ENCODE measurements around the gene SLAMF1.
"Not testable (repeated sequence)": the region's sequence is repeated elsewhere in the genome, so short reads cannot be mapped to it uniquely, and the experiment has no call there.

Gene SLAMF1

DNA sequence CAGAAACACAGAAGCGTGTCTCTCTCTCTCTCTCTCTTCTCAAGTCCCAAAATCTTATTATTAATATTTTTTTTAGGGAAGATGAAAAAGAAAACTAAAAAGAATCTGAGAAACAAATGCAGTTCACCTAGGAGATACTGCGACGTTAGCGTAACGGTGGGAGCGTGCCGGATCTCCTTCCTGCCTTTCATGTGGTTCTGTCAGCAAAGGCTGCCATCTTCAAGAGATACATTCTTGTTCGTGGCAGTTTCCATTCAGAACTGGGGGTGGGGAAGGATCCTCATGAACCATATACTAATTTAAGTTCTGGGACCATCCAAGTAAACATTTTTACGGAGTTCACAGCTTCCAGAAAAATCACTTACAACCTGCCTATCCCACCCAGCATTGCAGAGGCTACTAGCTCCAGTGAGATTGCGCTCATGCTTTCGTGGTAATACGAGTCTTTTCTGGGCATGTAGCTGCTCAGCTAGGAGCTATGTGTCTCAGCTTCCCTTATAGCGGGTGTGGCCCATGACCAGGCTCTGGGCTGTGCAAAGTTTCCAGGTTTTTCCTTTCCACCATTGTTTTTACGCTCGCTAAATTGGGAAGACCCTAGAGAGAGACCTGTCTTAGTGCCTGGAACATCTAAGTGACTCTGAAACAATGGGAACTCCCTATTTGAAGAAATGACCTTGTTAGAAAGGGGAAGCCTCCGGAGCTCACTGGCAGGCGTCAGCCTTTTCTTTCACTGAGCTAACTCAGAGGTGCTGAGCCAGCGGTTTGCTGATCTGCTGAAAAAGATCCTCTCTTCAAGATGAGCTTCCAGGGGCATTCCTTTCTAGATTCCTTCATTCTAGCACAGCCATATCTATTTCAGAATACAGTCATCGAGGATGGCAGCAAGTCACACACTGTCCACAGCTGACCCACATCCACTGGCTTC lies 17.3 kb downstream of the SLAMF1 start:
- H2AFZ ChIP-seq (ENCODE audit: low read depth), result no peak overlapping the region
- H3K36me3 ChIP-seq (ENCODE audit: insufficient read depth), result no peaks in the 10 kb centered on the region
- no peaks in the 10 kb centered on the region for H3K79me2 ChIP-seq (ENCODE audit: insufficient read depth, low read depth)
- H3K4me3 ChIP-seq (IDR thresholded peaks at IDR 0.05; ENCODE audit: insufficient read depth, low read depth, low read length), result no peak overlapping the region
- TF ChIP-seq, protein P1, sequence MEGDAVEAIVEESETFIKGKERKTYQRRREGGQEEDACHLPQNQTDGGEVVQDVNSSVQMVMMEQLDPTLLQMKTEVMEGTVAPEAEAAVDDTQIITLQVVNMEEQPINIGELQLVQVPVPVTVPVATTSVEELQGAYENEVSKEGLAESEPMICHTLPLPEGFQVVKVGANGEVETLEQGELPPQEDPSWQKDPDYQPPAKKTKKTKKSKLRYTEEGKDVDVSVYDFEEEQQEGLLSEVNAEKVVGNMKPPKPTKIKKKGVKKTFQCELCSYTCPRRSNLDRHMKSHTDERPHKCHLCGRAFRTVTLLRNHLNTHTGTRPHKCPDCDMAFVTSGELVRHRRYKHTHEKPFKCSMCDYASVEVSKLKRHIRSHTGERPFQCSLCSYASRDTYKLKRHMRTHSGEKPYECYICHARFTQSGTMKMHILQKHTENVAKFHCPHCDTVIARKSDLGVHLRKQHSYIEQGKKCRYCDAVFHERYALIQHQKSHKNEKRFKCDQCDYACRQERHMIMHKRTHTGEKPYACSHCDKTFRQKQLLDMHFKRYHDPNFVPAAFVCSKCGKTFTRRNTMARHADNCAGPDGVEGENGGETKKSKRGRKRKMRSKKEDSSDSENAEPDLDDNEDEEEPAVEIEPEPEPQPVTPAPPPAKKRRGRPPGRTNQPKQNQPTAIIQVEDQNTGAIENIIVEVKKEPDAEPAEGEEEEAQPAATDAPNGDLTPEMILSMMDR (conservative IDR thresholded peaks at IDR 0.05; ENCODE audit: low read depth, low read length), result no peak
- H3K27me3 ChIP-seq (ENCODE audit: insufficient read depth, low read depth), result no peaks in the 10 kb centered on the region
- H3K27ac ChIP-seq, result no peak overlapping the region
- no peak overlapping the region for H3K9ac ChIP-seq
- H4K20me1 ChIP-seq (ENCODE audit: insufficient read depth), result no peaks in the 10 kb centered on the region
- H3K4me1 ChIP-seq (ENCODE audit: low read depth, poor library complexity, severe bottlenecking), result no peaks in the 10 kb centered on the region
- H3K4me2 ChIP-seq, result no peak overlapping the region

DNA sequence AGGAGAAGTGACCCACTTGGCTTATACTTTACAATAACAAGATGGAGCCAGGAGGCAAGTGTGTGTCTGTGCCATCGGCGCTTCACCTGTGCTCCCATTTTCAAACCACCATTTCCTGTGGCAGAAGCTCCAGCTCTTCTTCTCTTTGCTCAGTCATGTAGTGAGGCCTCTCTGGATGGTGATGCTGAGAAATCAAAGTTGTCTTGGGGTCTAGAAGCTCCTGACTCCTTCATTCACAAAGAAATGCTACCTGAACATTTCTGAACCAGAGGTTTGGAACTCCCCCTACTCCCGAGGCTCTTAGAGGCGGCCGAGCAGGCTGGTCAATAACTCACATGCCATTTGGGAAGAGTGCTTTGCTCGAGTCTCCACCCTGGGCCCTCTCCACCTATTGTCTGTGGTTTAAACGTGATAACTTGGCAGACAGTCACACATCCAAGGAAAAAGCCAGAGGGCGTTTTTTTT lies 18.0 kb downstream of the SLAMF1 start:
- Histone ChIP-seq H3K27ac (no peak overlapping the region), H3K36me3 (ENCODE audit: insufficient read depth) (no peaks in the 10 kb centered on the region), H4K20me1 (ENCODE audit: insufficient read depth) (no peaks in the 10 kb centered on the region), H3K4me1 (ENCODE audit: low read depth, poor library complexity, severe bottlenecking) (no peaks in the 10 kb centered on the region), H3K27me3 (ENCODE audit: insufficient read depth, low read depth) (no peaks in the 10 kb centered on the region), H3K9ac (no peak overlapping the region), H3K4me3 (IDR thresholded peaks at IDR 0.05; ENCODE audit: insufficient read depth, low read depth, low read length) (no peak overlapping the region), H3K79me2 (ENCODE audit: insufficient read depth, low read depth) (no peaks in the 10 kb centered on the region), H3K4me2 (no peak overlapping the region), H2AFZ (ENCODE audit: low read depth) (no peak overlapping the region)
- TF ChIP-seq, protein P1 (conservative IDR thresholded peaks at IDR 0.05; ENCODE audit: low read depth, low read length), result no peak

DNA sequence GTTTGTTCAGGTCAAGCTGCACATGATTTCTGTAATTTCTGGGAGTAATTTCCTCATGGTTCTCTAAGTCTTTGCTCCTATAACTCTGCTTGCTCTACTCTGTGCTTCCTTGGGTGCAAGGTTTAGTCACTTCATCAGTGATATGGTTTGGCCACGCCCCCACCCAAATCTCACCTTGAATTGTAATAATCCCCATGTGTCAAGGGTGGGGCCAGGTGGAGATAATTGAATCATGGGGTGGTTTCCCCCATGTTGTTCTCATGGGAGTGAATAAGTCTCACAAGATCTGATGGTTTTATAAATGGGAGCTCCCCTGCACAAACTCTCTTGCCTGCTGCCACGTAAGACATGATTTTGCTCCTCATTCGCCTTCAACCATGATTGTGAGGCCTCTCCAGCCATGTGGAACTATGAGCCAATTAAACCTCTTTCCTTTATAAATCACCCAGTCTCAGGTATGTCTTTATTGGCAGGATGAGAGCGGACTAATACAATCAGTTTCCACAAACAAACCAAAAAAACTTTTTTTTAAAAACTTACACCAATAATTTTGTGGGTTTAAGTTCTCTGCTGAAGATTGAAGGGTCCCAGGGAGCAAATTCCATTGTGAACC lies 19.1 kb downstream of the SLAMF1 start:
- not testable (repeated sequence) for H3K4me2 ChIP-seq; H4K20me1 ChIP-seq (ENCODE audit: insufficient read depth); H3K79me2 ChIP-seq (ENCODE audit: insufficient read depth, low read depth); H3K36me3 ChIP-seq (ENCODE audit: insufficient read depth); H3K4me3 ChIP-seq (IDR thresholded peaks at IDR 0.05; ENCODE audit: insufficient read depth, low read depth, low read length); H3K9ac ChIP-seq; H3K27me3 ChIP-seq (ENCODE audit: insufficient read depth, low read depth); H3K4me1 ChIP-seq (ENCODE audit: low read depth, poor library complexity, severe bottlenecking); H3K27ac ChIP-seq; H2AFZ ChIP-seq (ENCODE audit: low read depth)

DNA sequence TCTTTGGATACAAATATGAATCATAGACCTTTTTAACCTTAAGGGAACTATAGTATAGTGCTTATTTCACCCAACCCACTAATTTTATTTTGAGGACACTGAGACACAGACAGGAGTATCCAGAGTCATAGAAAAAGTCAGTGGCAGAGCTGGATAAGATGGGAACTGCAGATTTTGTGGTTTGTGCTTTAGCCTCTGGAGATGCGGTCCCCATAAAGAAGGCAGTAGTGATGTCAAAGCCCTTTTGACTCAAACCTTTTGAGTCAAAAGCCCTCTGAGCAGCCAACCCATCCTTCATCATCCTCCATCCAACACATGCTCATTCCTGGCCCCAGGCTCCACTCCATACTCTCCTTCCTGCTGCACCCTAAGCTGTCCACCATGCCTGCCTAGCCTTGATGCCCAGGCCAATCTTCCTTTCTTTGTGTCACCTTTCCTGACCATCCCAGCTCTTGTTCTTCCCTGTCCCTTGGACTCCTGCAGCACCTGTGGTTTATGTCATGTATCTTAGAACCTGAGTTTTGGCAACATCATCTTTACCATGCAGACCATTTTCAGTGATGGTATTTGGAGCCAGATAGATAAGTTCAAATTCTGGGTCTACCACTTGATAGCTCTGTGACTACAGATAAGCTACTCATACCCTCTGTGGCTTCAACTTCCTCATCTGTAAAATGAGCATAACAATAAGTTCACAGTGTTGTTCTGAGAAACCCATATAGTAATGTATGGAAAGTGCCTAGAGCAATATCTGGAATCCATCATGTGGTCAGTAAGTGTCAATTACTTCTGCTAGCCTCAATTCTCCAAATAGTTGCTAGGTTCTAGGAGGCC lies 20.1 kb downstream of the SLAMF1 start:
- H4K20me1 ChIP-seq (ENCODE audit: insufficient read depth), result no peaks in the 10 kb centered on the region
- no peak overlapping the region for H3K4me2 ChIP-seq
- H3K79me2 ChIP-seq (ENCODE audit: insufficient read depth, low read depth), result no peaks in the 10 kb centered on the region
- no peaks in the 10 kb centered on the region for H3K4me1 ChIP-seq (ENCODE audit: low read depth, poor library complexity, severe bottlenecking)
- TF ChIP-seq, protein P1 (conservative IDR thresholded peaks at IDR 0.05; ENCODE audit: low read depth, low read length), result no peak
- no peak overlapping the region for H2AFZ ChIP-seq (ENCODE audit: low read depth)
- no peaks in the 10 kb centered on the region for H3K36me3 ChIP-seq (ENCODE audit: insufficient read depth)
- H3K27ac ChIP-seq, result no peak overlapping the region
- no peaks in the 10 kb centered on the region for H3K27me3 ChIP-seq (ENCODE audit: insufficient read depth, low read depth)
- H3K4me3 ChIP-seq (IDR thresholded peaks at IDR 0.05; ENCODE audit: insufficient read depth, low read depth, low read length), result no peak overlapping the region
- no peak overlapping the region for H3K9ac ChIP-seq

Data from KMS-11 (cell line).